Adrenal gland (tissue), 12 donors: ENCODE measurements around the gene XCL2. TPM values are rescaled to one million over a fixed set of nuclear protein-coding genes. Genes with fewer than 3 reads are reported as not detected.
"Not testable (repeated sequence)": the region's sequence is repeated elsewhere in the genome, so short reads cannot be mapped to it uniquely, and the experiment has no call there.

ENCODE experiments used
- DNase-seq, 7 donors: peaks; one replicate each; pipeline ENCODE4 v3.0.0-alpha.2; 2019 to 2020
- H3K27ac ChIP-seq, 5 donors: fragments of 200-600 bp; sonication (generic) in 4 of 5; 1 replicate in 3 of 5; 2 replicates in 2 of 5; pipeline versions ENCODE4 v1.5.1 to v1.8.0; 2016 to 2020; ENCODE audit warnings: mild to moderate bottlenecking in 1 of 5
- H3K27me3 ChIP-seq: fragments of 200-600 bp; 2 replicates; pipeline ENCODE4 v1.8.0; 2021
- H3K36me3 ChIP-seq, 2 donors: fragments of 200-600 bp; replicated peaks in 1 of 2; 1 replicate in 1 of 2; 2 replicates in 1 of 2; pipeline versions ENCODE4 v1.5.1 to v1.8.0; 2018 to 2022
- H3K4me1 ChIP-seq, 2 donors: fragments of 200-600 bp; replicated peaks in 1 of 2; 1 replicate in 1 of 2; 2 replicates in 1 of 2; pipeline versions ENCODE4 v1.5.1 to v1.8.0; 2018 to 2021
- H3K4me3 ChIP-seq, 4 donors: fragments of 200-600 bp; sonication (generic) in 3 of 4; one replicate each; pipeline ENCODE4 v1.5.1; 2016 to 2018
- H3K9me3 ChIP-seq, 3 donors: fragments of 200-600 bp; sonication (generic) in 1 of 3; replicated peaks in 1 of 3; 1 replicate in 2 of 3; 2 replicates in 1 of 3; pipeline versions ENCODE4 v1.5.1 to v1.8.0; 2016 to 2021
- POLR2A ChIP-seq, 2 donors: fragments of 450-650 bp; IDR thresholded peaks; one replicate each; pipeline ENCODE4 v1.6.1; 2017; ENCODE audit warnings: antibody characterized with exemption in 2 of 2, mild to moderate bottlenecking in 2 of 2, moderate library complexity in 1 of 2
- WGBS, 4 donors: extraction: QIAGEN DNeasy Blood & Tissue Kit in 2 of 4; methylation state at CpG; one replicate each; pipeline versions ENCODE4 v1.1.5 to v1.1.7; 2013 to 2017; 5-methylcytosine and 5-hydroxymethylcytosine counted together
- intact Hi-C, 2 donors: fragments of 100-400 bp; cut with DNase I; formaldehyde crosslinking; loops; one replicate each; pipeline versions ENCODE4 v1.14.1 to v1.15.0; 2022 to 2023
- polyA plus RNA-seq, 3 donors: library from polyadenylated mRNA; stranded (reverse); fragments of 200-250 nt in 2 of 3; fragments of 350-450 nt in 1 of 3; fragmentation: Illumina TruSeq in 1 of 3; extraction: RNeasy Lipid Tissue Mini Kit (QIAGEN cat#74804) in 1 of 3; gene quantifications; one replicate each; pipeline ENCODE4 v1.2.3, GENCODE V29; 2013 to 2014
- total RNA-seq, 9 donors: library from RNA; depleted of rRNA in 4 of 9; stranded (reverse); fragments of >200 nt in 4 of 9; fragments of 120-200 nt in 1 of 9; fragmentation: NEBNext Ultra II Directional in 1 of 9; extraction: Animal tissue kit (Norgen Biotek cat#: 25700) in 1 of 9; gene quantifications; one replicate each; pipeline versions ENCODE4 v1.1.0 to v1.2.4, GENCODE V29; 2013 to 2023
- TF ChIP-seq, protein P1 (sequence below), 6 experiments: fragments of 450-650 bp in 4 of 6; fragments of 200-600 bp in 2 of 6; sonication (generic) in 1 of 6; IDR thresholded peaks; 1 replicate in 5 of 6; 2 replicates in 1 of 6; pipeline versions ENCODE4 v1.5.1 to v1.8.0; 2016 to 2021; ENCODE audit warnings: antibody characterized with exemption in 6 of 6, mild to moderate bottlenecking in 2 of 6, moderate library complexity in 1 of 6
- donor health status: healthy with polysubstance abuse.
- donor health status: Bipolar disorder and iron deficiency.
- donor health status: DM: yes; HTN: yes; CAD: no.
- donor health status: DM: no; HTN: no; CAD: no.
- donor health status: DM: no; HTN: no; CAD: no.
- donor health status: DM: yes; HTN: yes; CAD: no.

XCL2 gene
- total and polyA plus RNA-seq, 12 donors = 0.33 to 1.5 (median 0.33) TPM; not detected in 9

DNA sequence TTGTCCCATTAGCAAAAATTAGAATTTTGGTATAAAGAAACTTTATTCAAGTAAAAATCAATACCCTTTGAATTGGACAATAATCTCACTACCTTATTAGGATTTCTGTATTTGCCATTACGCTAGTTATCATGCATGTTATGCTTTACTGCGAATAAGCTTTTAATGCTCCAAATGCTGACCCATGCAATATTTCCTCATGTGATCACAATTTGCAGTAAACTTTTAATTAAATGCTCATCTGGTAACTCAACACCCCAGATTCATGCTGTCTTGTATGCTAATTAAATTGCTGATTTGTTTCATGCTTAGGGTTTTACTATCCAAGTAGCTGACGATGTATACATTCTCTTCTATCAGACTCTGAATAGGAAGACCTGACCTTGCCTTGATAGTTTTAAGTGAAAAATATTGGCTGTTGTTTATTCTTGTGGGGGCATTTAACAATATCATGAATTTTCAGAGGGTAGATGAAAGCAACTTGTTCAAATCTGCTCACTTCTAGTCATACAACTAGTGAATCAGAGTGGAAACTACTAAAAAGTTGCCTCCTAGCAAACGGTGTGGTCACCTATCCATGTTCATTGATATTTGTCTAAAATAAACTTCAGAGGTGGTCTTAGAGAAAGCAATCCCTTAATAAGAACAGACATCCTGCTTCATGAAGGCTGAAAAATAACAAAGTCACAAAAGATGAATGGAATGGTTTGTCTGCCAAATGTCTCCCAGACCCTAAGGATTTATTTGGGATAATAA, 38.2 kb upstream of the XCL2 start:
- no peak for DNase-seq
- WGBS, 4 donors = 74 to 79% (median 78%) methylated on average over 4 of the region's 4 CpGs
- H3K9me3 ChIP-seq = no peaks in the 10 kb centered on the region
- TF ChIP-seq, protein P1, sequence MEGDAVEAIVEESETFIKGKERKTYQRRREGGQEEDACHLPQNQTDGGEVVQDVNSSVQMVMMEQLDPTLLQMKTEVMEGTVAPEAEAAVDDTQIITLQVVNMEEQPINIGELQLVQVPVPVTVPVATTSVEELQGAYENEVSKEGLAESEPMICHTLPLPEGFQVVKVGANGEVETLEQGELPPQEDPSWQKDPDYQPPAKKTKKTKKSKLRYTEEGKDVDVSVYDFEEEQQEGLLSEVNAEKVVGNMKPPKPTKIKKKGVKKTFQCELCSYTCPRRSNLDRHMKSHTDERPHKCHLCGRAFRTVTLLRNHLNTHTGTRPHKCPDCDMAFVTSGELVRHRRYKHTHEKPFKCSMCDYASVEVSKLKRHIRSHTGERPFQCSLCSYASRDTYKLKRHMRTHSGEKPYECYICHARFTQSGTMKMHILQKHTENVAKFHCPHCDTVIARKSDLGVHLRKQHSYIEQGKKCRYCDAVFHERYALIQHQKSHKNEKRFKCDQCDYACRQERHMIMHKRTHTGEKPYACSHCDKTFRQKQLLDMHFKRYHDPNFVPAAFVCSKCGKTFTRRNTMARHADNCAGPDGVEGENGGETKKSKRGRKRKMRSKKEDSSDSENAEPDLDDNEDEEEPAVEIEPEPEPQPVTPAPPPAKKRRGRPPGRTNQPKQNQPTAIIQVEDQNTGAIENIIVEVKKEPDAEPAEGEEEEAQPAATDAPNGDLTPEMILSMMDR (IDR thresholded peaks at IDR 0.05) = no peak
- no peak for TF ChIP-seq POLR2A (IDR thresholded peaks at IDR 0.05)
- no peak overlapping the region for H3K4me3 ChIP-seq
- H3K27ac ChIP-seq = no peak overlapping the region
- H3K27me3 ChIP-seq = no peaks in the 10 kb centered on the region
- H3K36me3 ChIP-seq = no peaks in the 10 kb centered on the region
- no peaks in the 10 kb centered on the region for H3K4me1 ChIP-seq
- intact Hi-C loops = no loop called here

DNA sequence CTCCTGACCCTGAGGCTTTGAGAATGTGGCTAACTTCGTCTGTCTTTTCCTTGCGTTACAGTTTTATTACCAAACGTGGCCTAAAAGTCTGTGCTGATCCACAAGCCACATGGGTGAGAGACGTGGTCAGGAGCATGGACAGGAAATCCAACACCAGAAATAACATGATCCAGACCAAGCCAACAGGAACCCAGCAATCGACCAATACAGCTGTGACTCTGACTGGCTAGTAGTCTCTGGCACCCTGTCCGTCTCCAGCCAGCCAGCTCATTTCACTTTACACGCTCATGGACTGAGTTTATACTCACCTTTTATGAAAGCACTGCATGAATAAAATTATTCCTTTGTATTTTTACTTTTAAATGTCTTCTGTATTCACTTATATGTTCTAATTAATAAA, 37.2 kb upstream of the XCL2 start:
- DNase-seq, H3K36me3 ChIP-seq, intact Hi-C loops, H3K4me3 ChIP-seq, H3K4me1 ChIP-seq, H3K27ac ChIP-seq, H3K9me3 ChIP-seq, H3K27me3 ChIP-seq: not testable (repeated sequence)
- 73 to 81% (median 75%) methylated on average over 7 of the region's 7 CpGs for WGBS, 4 donors

GRCh38 chr1:168580290-168580689, 36.5 kb upstream of the XCL2 start:
- H3K9me3 ChIP-seq, H3K27me3 ChIP-seq, H3K4me1 ChIP-seq, H3K27ac ChIP-seq, intact Hi-C loops, H3K36me3 ChIP-seq, H3K4me3 ChIP-seq, DNase-seq: not testable (repeated sequence)
- 85 to 93% (median 91%) methylated on average over 2 of the region's 2 CpGs for WGBS, 4 donors

GRCh38 chr1:168578531-168579185, 34.9 kb upstream of the XCL2 start:
- 65 to 73% (median 68%) methylated on average over 2 of the region's 2 CpGs for WGBS, 4 donors
- H3K4me3 ChIP-seq, DNase-seq, H3K9me3 ChIP-seq, H3K4me1 ChIP-seq, H3K27ac ChIP-seq, intact Hi-C loops, H3K27me3 ChIP-seq, H3K36me3 ChIP-seq: not testable (repeated sequence)

- H3K27me3 ChIP-seq, DNase-seq, intact Hi-C loops, H3K4me3 ChIP-seq, H3K27ac ChIP-seq, H3K9me3 ChIP-seq, H3K4me1 ChIP-seq, H3K36me3 ChIP-seq: not testable (repeated sequence)
- WGBS, 4 donors = 67 to 80% (median 72%) methylated on average over 4 of the region's 6 CpGs
These were observed 32.5 kb upstream of the XCL2 start, which contains the start of gene XCL1 for GRCh38 chr1:168576245-168576688. Gene XCL1, plus strand, starts transcription at chr1:168576605. Its CDS starts 33 bp downstream, at chr1:168576638.

GRCh38 chr1:168574234-168574633, 30.4 kb upstream of the XCL2 start:
- intact Hi-C loops = loop anchor here in 1 of 2 donors (5.0 kb wide), 1 partner anchor 137 kb away; no protein-coding TSS in a partner anchor
- not testable (repeated sequence) for H3K4me1 ChIP-seq, H3K27ac ChIP-seq, H3K9me3 ChIP-seq, H3K27me3 ChIP-seq, H3K4me3 ChIP-seq, H3K36me3 ChIP-seq
- DNase-seq = peak in 6 of 7 donors; percentile 28 to 63 (median 34)
- WGBS, 4 donors = 1 to 7% (median 1%) methylated on average over 3 to 4 of the region's 4 CpGs
- TF ChIP-seq, protein P1 (IDR thresholded peaks at IDR 0.05) = peak; percentile 43 to 71 (median 58)
